SK-N-MC (cell line): ENCODE data around the gene PALM2AKAP2.
"Not testable (repeated sequence)": the region's sequence is repeated elsewhere in the genome, so short reads cannot be mapped to it uniquely, and the experiment has no call there.

Experiments used
- DNase-seq: peaks from one replicate; pipeline ENCODE4 v3.0.0-alpha.2; 2011; ENCODE audit warnings: low read depth, low spot score
- H3K27ac ChIP-seq: fragments of 200-600 bp; sonication (generic); 2 replicates; pipeline ENCODE4 v1.5.1; 2016; ENCODE audit warnings: mixed run types
- H3K36me3 ChIP-seq: fragments of 200-600 bp; sonication (generic); 2 replicates; pipeline ENCODE4 v1.6.1; 2017; ENCODE audit warnings: antibody characterized with exemption, low read length, mixed read lengths; ENCODE audit not compliant: insufficient read depth
- H3K4me3 ChIP-seq: fragments of 200-600 bp; sonication (generic); 2 replicates; pipeline ENCODE4 v1.5.1; 2016
- H3K9ac ChIP-seq: fragments of 200-600 bp; sonication (generic); 2 replicates; pipeline ENCODE4 v1.8.0; 2017; ENCODE audit warnings: mixed run types, mixed read lengths; ENCODE audit not compliant: insufficient read length
- H3K9me3 ChIP-seq: fragments of 200-600 bp; sonication (generic); 2 replicates; pipeline ENCODE4 v1.6.1; 2017; ENCODE audit warnings: low read depth, mild to moderate bottlenecking, antibody characterized with exemption, low read length, moderate library complexity, mixed read lengths
- EZH2 ChIP-seq: fragments of 200-600 bp; sonication (generic); IDR thresholded peaks from one replicate; pipeline ENCODE4 v1.6.1; 2017; ENCODE audit warnings: antibody characterized with exemption
- FOXP2 ChIP-seq: optimal IDR thresholded peaks from 2 replicates; pipeline ENCODE3; 2011; ENCODE audit warnings: mild to moderate bottlenecking, moderate library complexity; ENCODE audit not compliant: insufficient read depth; ENCODE audit errors: extremely low read length, control extremely low read depth
- POLR2AphosphoS5 ChIP-seq: IDR thresholded peaks from 2 replicates; pipeline ENCODE4 v1.6.1; 2012; ENCODE audit warnings: mild to moderate bottlenecking, low read depth, low read length, borderline replicate concordance

The PALM2AKAP2 gene

GRCh38 chr9:109816490-109816889 lies 36.5 kb downstream of the PALM2AKAP2 start:
- Histone ChIP-seq H3K27ac (peak overlapping the region; percentile 78; the same call in 1 of the 2 replicates), H3K36me3 (no peaks in the 10 kb centered on the region; the same call in 1 of the 2 replicates), H3K9me3 (no peaks in the 10 kb centered on the region), H3K9ac (no peak overlapping the region), H3K4me3 (no peak overlapping the region)
- DNase-seq: no peak
- no peak for TF ChIP-seq EZH2
- no peak for TF ChIP-seq FOXP2
- no peak for TF ChIP-seq POLR2AphosphoS5

- TF ChIP-seq EZH2 (no peak), FOXP2 (no peak), POLR2AphosphoS5 (no peak)
- Histone ChIP-seq H3K27ac (peak overlapping the region; percentile 78; the same call in 1 of the 2 replicates), H3K4me3 (peak overlapping the region; percentile 23), H3K36me3 (no peaks in the 10 kb centered on the region), H3K9ac (peak overlapping the region; percentile 13), H3K9me3 (no peaks in the 10 kb centered on the region)
- no peak for DNase-seq
These were observed 37.3 kb downstream of the PALM2AKAP2 start for GRCh38 chr9:109817146-109817845.

DNA sequence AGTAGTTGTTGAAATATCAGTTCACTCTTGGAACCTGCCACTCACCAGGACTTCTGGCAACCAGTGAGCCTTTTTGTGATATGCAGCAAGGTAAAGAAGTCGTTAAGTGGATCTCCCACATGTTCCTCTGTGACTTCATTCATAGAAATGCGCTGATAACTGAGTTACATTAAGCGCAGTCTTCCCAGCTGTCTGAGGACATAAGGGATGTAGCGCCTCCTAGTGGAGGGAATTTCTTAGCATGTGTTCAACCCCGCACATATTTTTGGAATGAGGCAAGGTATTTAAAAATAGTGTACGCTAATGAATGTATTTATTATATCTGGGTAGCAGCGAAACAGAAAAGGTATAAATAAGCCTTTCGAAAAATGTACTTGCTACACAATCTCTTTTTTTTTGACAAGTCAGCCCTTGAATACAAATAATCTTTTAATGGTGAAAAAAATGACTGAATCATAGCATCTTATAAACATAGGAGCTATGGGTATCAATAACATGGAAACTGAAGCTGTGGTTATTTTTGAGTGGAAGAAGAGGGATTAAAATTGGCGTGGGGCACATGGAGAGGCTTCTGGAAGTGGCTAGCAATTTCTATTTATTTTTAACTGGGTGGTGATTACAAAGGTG lies 38.0 kb downstream of the PALM2AKAP2 start:
- H3K27ac ChIP-seq: peak overlapping the region; percentile 78; the same call in 1 of the 2 replicates
- no peaks in the 10 kb centered on the region for H3K36me3 ChIP-seq
- H3K9ac ChIP-seq: peak overlapping the region; percentile 53

GRCh38 chr9:109821711-109822110 lies 41.7 kb downstream of the PALM2AKAP2 start:
- H3K9ac ChIP-seq: no peak overlapping the region
- no peaks in the 10 kb centered on the region for H3K36me3 ChIP-seq
- no peak overlapping the region for H3K27ac ChIP-seq
- no peaks in the 10 kb centered on the region for H3K9me3 ChIP-seq
- no peak for TF ChIP-seq EZH2
- TF ChIP-seq FOXP2: no peak
- TF ChIP-seq POLR2AphosphoS5: no peak
- no peak for DNase-seq
- H3K4me3 ChIP-seq: no peak overlapping the region

More for the DNA sequence above, 38.0 kb downstream of the PALM2AKAP2 start:
- no peaks in the 10 kb centered on the region for H3K9me3 ChIP-seq
- H3K4me3 ChIP-seq: peak overlapping the region; percentile 23
- DNase-seq: peak; percentile 96
- TF ChIP-seq POLR2AphosphoS5 (no peak), EZH2 (no peak), FOXP2 (no peak)

DNA sequence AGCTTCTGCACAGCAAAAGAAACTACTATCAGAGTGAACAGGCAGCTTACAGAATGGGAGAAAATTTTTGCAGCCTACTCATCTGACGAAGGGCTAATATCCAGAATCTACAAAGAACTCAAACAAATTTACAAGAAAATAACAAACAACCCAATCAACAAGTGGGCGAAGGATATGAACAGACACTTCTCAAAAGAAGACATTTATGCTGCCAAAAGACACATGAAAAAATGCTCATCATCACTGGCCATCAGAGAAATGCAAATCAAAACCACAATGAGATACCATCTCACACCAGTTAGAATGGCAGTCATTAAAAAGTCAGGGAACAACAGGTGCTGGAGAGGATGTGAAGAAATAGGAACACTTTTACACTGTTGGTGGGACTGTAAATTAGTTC lies 45.4 kb downstream of the PALM2AKAP2 start:
- H3K9ac ChIP-seq, H3K4me3 ChIP-seq, DNase-seq, H3K27ac ChIP-seq, H3K9me3 ChIP-seq, H3K36me3 ChIP-seq: not testable (repeated sequence)

GRCh38 chr9:109826559-109826958 lies 46.6 kb downstream of the PALM2AKAP2 start:
- TF ChIP-seq FOXP2: no peak
- TF ChIP-seq EZH2: no peak
- TF ChIP-seq POLR2AphosphoS5: no peak
- H3K27ac ChIP-seq: no peak overlapping the region
- H3K9me3 ChIP-seq: no peaks in the 10 kb centered on the region
- no peak overlapping the region for H3K9ac ChIP-seq
- H3K4me3 ChIP-seq: no peak overlapping the region
- DNase-seq: no peak
- H3K36me3 ChIP-seq: no peaks in the 10 kb centered on the region

GRCh38 chr9:109828254-109828653 lies 48.3 kb downstream of the PALM2AKAP2 start:
- no peak overlapping the region for H3K9ac ChIP-seq
- DNase-seq: no peak
- TF ChIP-seq EZH2 (no peak), POLR2AphosphoS5 (no peak), FOXP2 (no peak)
- no peak overlapping the region for H3K4me3 ChIP-seq
- no peak overlapping the region for H3K27ac ChIP-seq
- H3K9me3 ChIP-seq: no peaks in the 10 kb centered on the region
- H3K36me3 ChIP-seq: no peaks in the 10 kb centered on the region
